ENCODE data around the gene TMEM87B. TPM values are rescaled to one million over a fixed set of nuclear protein-coding genes. Genes with fewer than 3 reads are reported as not detected.
"Not testable (repeated sequence)": the region's sequence is repeated elsewhere in the genome, so short reads cannot be mapped to it uniquely, and the experiment has no call there.

TMEM87B gene
- total RNA-seq, 1 donor from 2014 or later, result 11.7 TPM

DNA sequence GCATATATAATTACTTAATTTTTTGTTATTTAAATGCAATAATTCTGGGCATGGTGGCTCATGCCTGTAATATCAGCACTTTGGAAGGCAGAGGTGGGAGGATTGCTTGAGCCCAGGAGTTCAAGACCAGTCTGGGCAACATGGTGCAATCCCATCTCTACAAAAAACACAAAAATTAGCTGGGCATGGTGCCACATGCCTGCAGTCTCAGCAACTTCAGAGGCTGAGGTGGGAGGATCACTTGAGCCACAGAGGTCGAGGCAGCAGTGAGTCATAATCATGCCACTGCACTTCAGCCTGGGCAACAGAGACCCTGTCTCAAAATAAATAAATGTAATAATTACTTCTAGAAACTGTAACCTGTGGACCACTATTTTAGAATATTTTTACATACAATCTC, 21.5 kb upstream of the TMEM87B start:
- Histone ChIP-seq H3K9me3 (no peaks in the 10 kb centered on the region), H3K36me3 (no peaks in the 10 kb centered on the region), H3K27ac (peak overlapping the region; percentile 48 to 62), H3K4me3 (no peak overlapping the region), H3K4me1 (peaks cover 2 to 15% of the 10 kb centered on the region in 2 donors), H3K27me3 (no peaks in the 10 kb centered on the region)
- TF ChIP-seq, protein P1, sequence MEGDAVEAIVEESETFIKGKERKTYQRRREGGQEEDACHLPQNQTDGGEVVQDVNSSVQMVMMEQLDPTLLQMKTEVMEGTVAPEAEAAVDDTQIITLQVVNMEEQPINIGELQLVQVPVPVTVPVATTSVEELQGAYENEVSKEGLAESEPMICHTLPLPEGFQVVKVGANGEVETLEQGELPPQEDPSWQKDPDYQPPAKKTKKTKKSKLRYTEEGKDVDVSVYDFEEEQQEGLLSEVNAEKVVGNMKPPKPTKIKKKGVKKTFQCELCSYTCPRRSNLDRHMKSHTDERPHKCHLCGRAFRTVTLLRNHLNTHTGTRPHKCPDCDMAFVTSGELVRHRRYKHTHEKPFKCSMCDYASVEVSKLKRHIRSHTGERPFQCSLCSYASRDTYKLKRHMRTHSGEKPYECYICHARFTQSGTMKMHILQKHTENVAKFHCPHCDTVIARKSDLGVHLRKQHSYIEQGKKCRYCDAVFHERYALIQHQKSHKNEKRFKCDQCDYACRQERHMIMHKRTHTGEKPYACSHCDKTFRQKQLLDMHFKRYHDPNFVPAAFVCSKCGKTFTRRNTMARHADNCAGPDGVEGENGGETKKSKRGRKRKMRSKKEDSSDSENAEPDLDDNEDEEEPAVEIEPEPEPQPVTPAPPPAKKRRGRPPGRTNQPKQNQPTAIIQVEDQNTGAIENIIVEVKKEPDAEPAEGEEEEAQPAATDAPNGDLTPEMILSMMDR (IDR thresholded peaks at IDR 0.05), result no peak
- no peak for DNase-seq (ENCODE audit: low spot score in 2 of 2)
- intact Hi-C loops (cut with DNase I), result loop anchor here (5.0 kb wide), 1 partner anchor 136 kb away; the partner anchor contains the start of gene MERTK

DNA sequence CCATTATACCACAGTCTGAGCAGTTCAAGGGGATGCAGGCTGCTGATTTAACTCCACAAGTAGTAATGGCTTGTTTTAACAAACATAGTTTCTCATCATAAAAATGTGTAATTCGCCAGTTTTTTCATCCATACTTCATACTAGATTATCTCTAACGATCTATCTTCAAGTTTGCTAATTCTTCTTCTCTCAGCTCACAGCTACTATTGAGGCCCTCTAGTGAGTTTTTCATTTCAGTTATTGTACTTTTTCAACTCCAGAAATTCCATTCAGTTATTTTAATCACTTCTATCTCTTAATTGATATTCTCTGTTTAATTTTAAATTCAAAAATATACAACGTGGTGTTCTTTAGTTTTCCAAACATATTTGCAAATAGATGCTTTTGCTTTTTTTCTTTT, 20.1 kb upstream of the TMEM87B start:
- no peak for DNase-seq (ENCODE audit: low spot score in 2 of 2)
- H3K27ac ChIP-seq, result no peak overlapping the region
- H3K36me3 ChIP-seq, result no peaks in the 10 kb centered on the region
- peaks cover 0 to 14% of the 10 kb centered on the region in 2 donors for H3K4me1 ChIP-seq
- TF ChIP-seq, protein P1 (IDR thresholded peaks at IDR 0.05), result no peak
- H3K4me3 ChIP-seq, result no peak overlapping the region
- intact Hi-C loops (cut with DNase I), result loop anchor here (5.0 kb wide), 1 partner anchor 138 kb away; the partner anchor contains the start of gene MERTK
- H3K9me3 ChIP-seq, result no peaks in the 10 kb centered on the region
- no peaks in the 10 kb centered on the region for H3K27me3 ChIP-seq

- H3K4me1 ChIP-seq, result peaks cover 0 to 14% of the 10 kb centered on the region in 2 donors
- H3K9me3 ChIP-seq, result no peaks in the 10 kb centered on the region
- no peaks in the 10 kb centered on the region for H3K27me3 ChIP-seq
- DNase-seq (ENCODE audit: low spot score in 2 of 2), result no peak
- H3K27ac ChIP-seq, result no peak overlapping the region
- TF ChIP-seq, protein P1 (IDR thresholded peaks at IDR 0.05), result no peak
- no peaks in the 10 kb centered on the region for H3K36me3 ChIP-seq
- intact Hi-C loops (cut with DNase I), result no loop called here
- H3K4me3 ChIP-seq, result no peak overlapping the region
Observed at GRCh38 chr2:112035786-112036185, 19.3 kb upstream of the TMEM87B start.

- intact Hi-C loops (cut with DNase I); H3K4me3 ChIP-seq; H3K36me3 ChIP-seq; H3K4me1 ChIP-seq; H3K27me3 ChIP-seq; DNase-seq (ENCODE audit: low spot score in 2 of 2); H3K27ac ChIP-seq; H3K9me3 ChIP-seq: not testable (repeated sequence)
Observed at GRCh38 chr2:112039556-112039955, 15.5 kb upstream of the TMEM87B start.

GRCh38 chr2:112040066-112040465, 15.0 kb upstream of the TMEM87B start:
- DNase-seq (ENCODE audit: low spot score in 2 of 2); H3K4me1 ChIP-seq; H3K4me3 ChIP-seq; H3K36me3 ChIP-seq; intact Hi-C loops (cut with DNase I); H3K27me3 ChIP-seq; H3K9me3 ChIP-seq; H3K27ac ChIP-seq: not testable (repeated sequence)

DNA sequence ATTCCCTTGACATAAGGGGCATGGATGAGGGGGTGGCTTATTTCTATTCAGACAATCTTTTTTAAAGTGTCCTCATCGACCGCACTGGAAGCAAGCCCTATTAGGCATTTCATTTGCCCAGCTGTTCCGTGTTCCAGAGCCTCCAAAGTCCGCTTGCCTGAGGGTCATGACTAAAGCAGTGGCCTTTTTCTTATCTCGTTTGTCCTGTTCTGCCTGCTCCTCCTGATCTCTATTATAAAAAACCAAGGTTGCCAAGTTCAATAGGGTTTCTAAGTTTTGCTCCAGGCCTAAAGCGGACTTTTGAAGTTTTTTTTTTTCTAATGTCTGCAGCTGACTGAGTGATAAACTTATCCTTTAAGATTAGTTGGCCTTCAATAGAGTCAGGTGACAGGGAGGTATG, 13.6 kb upstream of the TMEM87B start:
- H3K27ac ChIP-seq; H3K36me3 ChIP-seq; H3K4me3 ChIP-seq; intact Hi-C loops (cut with DNase I); H3K4me1 ChIP-seq; H3K27me3 ChIP-seq; DNase-seq (ENCODE audit: low spot score in 2 of 2): not testable (repeated sequence)
- peaks cover 0 to 14% of the 10 kb centered on the region in 2 donors for H3K9me3 ChIP-seq

GRCh38 chr2:112045446-112046014, 9.5 kb upstream of the TMEM87B start:
- Histone ChIP-seq H3K4me3 (no peak overlapping the region), H3K27me3 (no peaks in the 10 kb centered on the region), H3K36me3 (no peaks in the 10 kb centered on the region), H3K4me1 (peaks cover 0 to 15% of the 10 kb centered on the region in 2 donors), H3K9me3 (peaks cover 0 to 14% of the 10 kb centered on the region in 2 donors), H3K27ac (no peak overlapping the region)
- intact Hi-C loops (cut with DNase I), result no loop called here
- DNase-seq (ENCODE audit: low spot score in 2 of 2), result no peak
- TF ChIP-seq, protein P1 (IDR thresholded peaks at IDR 0.05), result no peak
